Trophoblast cell (in vitro differentiated cells and primary cell): ENCODE data around the gene GPBP1L1.

Experiments
- DNase-seq, 2 donors: peaks; one replicate each; pipeline ENCODE4 v3.0.0-alpha.2; 2016
- H2AFZ ChIP-seq: 2 replicates; pipeline ENCODE4 v1.6.1; 2013; ENCODE audit warnings: low read length, moderate library complexity, mild to moderate bottlenecking; ENCODE audit not compliant: insufficient read depth, poor library complexity
- H2AK5ac ChIP-seq: 2 replicates; pipeline ENCODE4 v1.6.1; 2013; ENCODE audit warnings: mild to moderate bottlenecking, low read length
- H2BK120ac ChIP-seq: 2 replicates; pipeline ENCODE4 v1.6.1; 2013; ENCODE audit warnings: low read length, mild to moderate bottlenecking, moderate library complexity; ENCODE audit not compliant: insufficient read depth, poor library complexity
- H2BK12ac ChIP-seq: 2 replicates; pipeline ENCODE4 v1.6.1; 2013; ENCODE audit warnings: mild to moderate bottlenecking, low read length, moderate library complexity
- H2BK5ac ChIP-seq: 2 replicates; pipeline ENCODE4 v1.6.1; 2013; ENCODE audit warnings: low read length, low read depth, moderate library complexity, mild to moderate bottlenecking; ENCODE audit not compliant: poor library complexity
- H3K14ac ChIP-seq: 2 replicates; pipeline ENCODE4 v1.6.1; 2013; ENCODE audit warnings: mild to moderate bottlenecking, low read length
- H3K18ac ChIP-seq: 2 replicates; pipeline ENCODE4 v1.6.1; 2013; ENCODE audit warnings: mild to moderate bottlenecking, low read length
- H3K23ac ChIP-seq: 2 replicates; pipeline ENCODE4 v1.6.1; 2013; ENCODE audit warnings: low read length
- H3K27ac ChIP-seq: 2 replicates; pipeline ENCODE4 v1.5.1; 2013; ENCODE audit warnings: low read depth, mild to moderate bottlenecking, inconsistent platforms, low read length, moderate library complexity
- H3K27me3 ChIP-seq: 2 replicates; pipeline ENCODE4 v1.6.1; 2013; ENCODE audit warnings: inconsistent platforms, mild to moderate bottlenecking, low read length, moderate library complexity; ENCODE audit not compliant: insufficient read depth
- H3K36me3 ChIP-seq, 2 experiments: 1 replicate in 1 of 2; 2 replicates in 1 of 2; pipeline ENCODE4 v1.6.1; 2013; ENCODE audit warnings: low read length in 2 of 2, mild to moderate bottlenecking in 2 of 2, moderate library complexity in 1 of 2; ENCODE audit not compliant: insufficient read depth in 2 of 2, control insufficient read depth in 1 of 2
- H3K4ac ChIP-seq: 2 replicates; pipeline ENCODE4 v1.6.1; 2013; ENCODE audit warnings: low read depth, mild to moderate bottlenecking, low read length, moderate library complexity
- H3K4me1 ChIP-seq, 2 experiments: 1 replicate in 1 of 2; 2 replicates in 1 of 2; pipeline ENCODE4 v1.6.1; 2013; ENCODE audit warnings: low read length in 2 of 2, mild to moderate bottlenecking in 2 of 2, moderate library complexity in 1 of 2; ENCODE audit not compliant: insufficient read depth in 2 of 2, control insufficient read depth in 1 of 2
- H3K4me2 ChIP-seq: 2 replicates; pipeline ENCODE4 v1.6.1; 2013; ENCODE audit warnings: inconsistent platforms, mild to moderate bottlenecking, low read length, moderate library complexity
- H3K4me3 ChIP-seq: 2 replicates; pipeline ENCODE4 v1.5.1; 2013; ENCODE audit warnings: mild to moderate bottlenecking, low read depth, low read length, inconsistent platforms
- H3K79me1 ChIP-seq: one replicate; pipeline ENCODE4 v1.6.1; 2013; ENCODE audit warnings: low read length
- H3K79me2 ChIP-seq: 2 replicates; pipeline ENCODE4 v1.6.1; 2013; ENCODE audit warnings: low read length, mild to moderate bottlenecking; ENCODE audit not compliant: control insufficient read depth, insufficient read depth, poor library complexity
- H3K9ac ChIP-seq: 2 replicates; pipeline ENCODE4 v1.6.1; 2013; ENCODE audit warnings: mild to moderate bottlenecking, low read length
- H3K9me3 ChIP-seq: 2 replicates; pipeline ENCODE4 v1.6.1; 2013; ENCODE audit warnings: low read depth, mild to moderate bottlenecking, control low read depth, inconsistent platforms, low read length; ENCODE audit not compliant: insufficient read depth
- H4K12ac ChIP-seq: 2 replicates; pipeline ENCODE4 v1.6.1; 2013; ENCODE audit warnings: low read depth, mild to moderate bottlenecking, low read length, moderate library complexity
- H4K8ac ChIP-seq: 2 replicates; pipeline ENCODE4 v1.6.1; 2013; ENCODE audit warnings: low read depth, mild to moderate bottlenecking, low read length, moderate library complexity
- H4K91ac ChIP-seq: one replicate; pipeline ENCODE4 v1.6.1; 2013; ENCODE audit warnings: low read depth, mild to moderate bottlenecking, low read length, moderate library complexity
- WGBS: extraction: QIAGEN DNeasy Blood & Tissue Kit; methylation state at CpG from one replicate; pipeline ENCODE4 v1.1.7; 2013; ENCODE audit warnings: missing lambda C conversion rate; ENCODE audit not compliant: insufficient read length, insufficient coverage; ENCODE audit errors: extremely low coverage; 5-methylcytosine and 5-hydroxymethylcytosine counted together

GPBP1L1 gene

GRCh38 chr1:45686015-45686287 is 382 bp downstream of the GPBP1L1 start:
- Histone ChIP-seq H3K27ac (peak overlapping the region; percentile 67), H4K8ac (peak overlapping the region; percentile 93), H3K18ac (peak overlapping the region; percentile 98), H2AK5ac (peak overlapping the region; percentile 98), H3K9ac (peak overlapping the region; percentile 95), H3K4me3 (peak overlapping the region; percentile 99), H3K36me3 (peaks cover 0 to 3% of the 10 kb centered on the region in 2 experiments), H3K23ac (no peak overlapping the region), H3K79me2 (peaks cover 18% of the 10 kb centered on the region), H4K12ac (peak overlapping the region; percentile 89), H2BK120ac (peak overlapping the region; percentile 89), H3K79me1 (peaks cover 14% of the 10 kb centered on the region), H2BK5ac (peak overlapping the region; percentile 75), H2AFZ (peak overlapping the region; percentile 87), H3K4ac (peak overlapping the region; percentile 95), H3K4me2 (peak overlapping the region; percentile 60), H3K14ac (peak overlapping the region; percentile 98), H2BK12ac (no peak overlapping the region), H3K9me3 (no peaks in the 10 kb centered on the region), H3K27me3 (no peaks in the 10 kb centered on the region), H3K4me1 (peaks cover 2 to 10% of the 10 kb centered on the region in 2 experiments), H4K91ac (peak overlapping the region; percentile 96)
- no CpG with 5 or more reads among the region's 27 CpGs for WGBS
- peak; percentile 55 to 73 for DNase-seq

- Histone ChIP-seq H2BK12ac (no peak overlapping the region), H4K12ac (no peak overlapping the region), H2BK5ac (no peak overlapping the region), H3K36me3 (peaks cover 0 to 3% of the 10 kb centered on the region in 2 experiments), H2AFZ (no peak overlapping the region), H3K4ac (peak overlapping the region; percentile 95), H2AK5ac (no peak overlapping the region), H2BK120ac (peak overlapping the region; percentile 89), H4K8ac (no peak overlapping the region), H3K9me3 (no peaks in the 10 kb centered on the region), H3K79me1 (peaks cover 14% of the 10 kb centered on the region), H3K79me2 (peaks cover 18% of the 10 kb centered on the region), H3K4me2 (peak overlapping the region; percentile 60), H3K4me3 (peak overlapping the region; percentile 99), H4K91ac (no peak overlapping the region), H3K4me1 (peaks cover 2 to 10% of the 10 kb centered on the region in 2 experiments), H3K27me3 (no peaks in the 10 kb centered on the region), H3K9ac (peak overlapping the region; percentile 95), H3K14ac (no peak overlapping the region), H3K18ac (no peak overlapping the region), H3K27ac (peak overlapping the region; percentile 67), H3K23ac (no peak overlapping the region)
- no CpG with 5 or more reads among the region's 13 CpGs for WGBS
- peak in 1 of 2 donors; percentile 29 for DNase-seq
These were observed 872 bp downstream of the GPBP1L1 start for GRCh38 chr1:45685308-45686014.

- WGBS: no CpG with 5 or more reads among the region's 2 CpGs
- H3K36me3 ChIP-seq: no peaks in the 10 kb centered on the region
- no peak overlapping the region for H2AFZ ChIP-seq
These were observed 1.9 kb downstream of the GPBP1L1 start for GRCh38 chr1:45684402-45684801.

GRCh38 chr1:45682942-45683341 is 3.4 kb downstream of the GPBP1L1 start:
- no peaks in the 10 kb centered on the region for H3K27me3 ChIP-seq
- H3K36me3 ChIP-seq: no peaks in the 10 kb centered on the region
- H3K4me2 ChIP-seq: no peak overlapping the region
- no peak overlapping the region for H3K18ac ChIP-seq
- no CpG with 5 or more reads among the region's 6 CpGs for WGBS
- H3K27ac ChIP-seq: no peak overlapping the region
- H2BK5ac ChIP-seq: no peak overlapping the region
- peaks cover 4 to 9% of the 10 kb centered on the region in 2 experiments for H3K4me1 ChIP-seq
- H3K9me3 ChIP-seq: no peaks in the 10 kb centered on the region
- no peak overlapping the region for H3K9ac ChIP-seq
- H3K14ac ChIP-seq: no peak overlapping the region
- H3K23ac ChIP-seq: no peak overlapping the region
- peaks cover 19% of the 10 kb centered on the region for H3K79me2 ChIP-seq
- H3K4me3 ChIP-seq: no peak overlapping the region
- no peak overlapping the region for H2BK12ac ChIP-seq
- peak overlapping the region; percentile 12 for H3K4ac ChIP-seq
- peaks cover 12% of the 10 kb centered on the region for H3K79me1 ChIP-seq
- no peak overlapping the region for H4K91ac ChIP-seq
- no peak overlapping the region for H2AK5ac ChIP-seq
- H4K12ac ChIP-seq: no peak overlapping the region
- no peak overlapping the region for H2BK120ac ChIP-seq
- DNase-seq: no peak
- H2AFZ ChIP-seq: no peak overlapping the region
- H4K8ac ChIP-seq: no peak overlapping the region

More at GRCh38 chr1:45684402-45684801, 1.9 kb downstream of the GPBP1L1 start:
- Histone ChIP-seq H3K4ac (peak overlapping the region; percentile 54), H3K4me1 (peaks cover 4 to 10% of the 10 kb centered on the region in 2 experiments), H3K18ac (no peak overlapping the region), H3K9ac (no peak overlapping the region), H2AK5ac (no peak overlapping the region), H3K27me3 (no peaks in the 10 kb centered on the region), H2BK12ac (no peak overlapping the region), H3K79me1 (peaks cover 14% of the 10 kb centered on the region), H2BK5ac (no peak overlapping the region), H3K9me3 (no peaks in the 10 kb centered on the region), H4K91ac (no peak overlapping the region), H4K12ac (no peak overlapping the region), H3K4me2 (peak overlapping the region; percentile 42), H2BK120ac (no peak overlapping the region), H4K8ac (no peak overlapping the region), H3K14ac (no peak overlapping the region), H3K23ac (no peak overlapping the region), H3K27ac (no peak overlapping the region), H3K4me3 (no peak overlapping the region), H3K79me2 (peaks cover 21% of the 10 kb centered on the region)
- no peak for DNase-seq
